ENCODE measurements around the gene HRG.

- TF ChIP-seq CTCF (optimal IDR thresholded peaks at IDR 0.05 in 1 of 3, IDR thresholded peaks at IDR 0.05 in 1 of 3, conservative IDR thresholded peaks at IDR 0.05 in 1 of 3; ENCODE audit: extremely low read depth in 1 of 3, insufficient read depth in 2 of 3, low read length in 3 of 3) (no peak), EZH2 (IDR thresholded peaks at IDR 0.05; ENCODE audit: low read length) (no peak)
Observed at GRCh38 chr3:186628756-186629155, 37.1 kb upstream of the HRG start.

All from keratinocyte (primary cell).